Stimulated activated CD4-positive, alpha-beta T cell treated with anti-CD3 and anti-CD28 coated beads, Interleukin-1b, Interleukin-23, amount 100 ng/mL, for 4 hours (primary cell): ENCODE data around the gene AFG1L.
"Not testable (repeated sequence)": the region's sequence is repeated elsewhere in the genome, so short reads cannot be mapped to it uniquely, and the experiment has no call there.

Source experiments
- DNase-seq, 2 donors: peaks; one replicate each; pipeline ENCODE4 v3.0.0-alpha.2; 2020; ENCODE audit warnings: low read depth in 2 of 2

AFG1L gene

GRCh38 chr6:108294727-108295625 is at the start of gene AFG1L:
AFG1L (plus strand) TSS chr6:108295054; CDS start chr6:108295080, 26 bp downstream.
- peak; percentile 74 to 83 for DNase-seq

GRCh38 chr6:108245095-108245494 is 49.8 kb upstream of the AFG1L start:
- DNase-seq: not testable (repeated sequence)

GRCh38 chr6:108247965-108248536 is 46.8 kb upstream of the AFG1L start:
- DNase-seq: no peak

GRCh38 chr6:108250240-108250866 is 44.5 kb upstream of the AFG1L start:
- DNase-seq: no peak

- no peak for DNase-seq
These were observed 43.6 kb upstream of the AFG1L start for GRCh38 chr6:108251252-108251651.

GRCh38 chr6:108252055-108252454 is 42.8 kb upstream of the AFG1L start:
- DNase-seq: no peak

- DNase-seq: no peak
These were observed 41.6 kb upstream of the AFG1L start for GRCh38 chr6:108253241-108253640.

GRCh38 chr6:108254433-108255410 is 40.1 kb upstream of the AFG1L start:
- DNase-seq: no peak

GRCh38 chr6:108260126-108260808 is 34.6 kb upstream of the AFG1L start:
- DNase-seq: no peak

- DNase-seq: peak; percentile 69 to 80
These were observed 33.9 kb upstream of the AFG1L start, which contains the start of gene SNX3 for GRCh38 chr6:108260809-108261569. SNX3 (minus strand) TSS chr6:108261040; CDS start chr6:108260921, 119 bp downstream.

GRCh38 chr6:108263371-108263770 is 31.5 kb upstream of the AFG1L start:
- DNase-seq: no peak

GRCh38 chr6:108268845-108269244 is 26.0 kb upstream of the AFG1L start:
- no peak for DNase-seq

- not testable (repeated sequence) for DNase-seq
These were observed 24.9 kb upstream of the AFG1L start for GRCh38 chr6:108269955-108270354.

- no peak for DNase-seq
These were observed 20.3 kb upstream of the AFG1L start for GRCh38 chr6:108274546-108274945.

- DNase-seq: no peak
These were observed 18.9 kb upstream of the AFG1L start for GRCh38 chr6:108275976-108276375.

- no peak for DNase-seq
These were observed 17.6 kb upstream of the AFG1L start for GRCh38 chr6:108277295-108277694.

- DNase-seq: no peak
These were observed 17.0 kb upstream of the AFG1L start for GRCh38 chr6:108277831-108278230.

- DNase-seq: no peak
These were observed 9.5 kb upstream of the AFG1L start for GRCh38 chr6:108285381-108285780.

- DNase-seq: no peak
These were observed 8.5 kb upstream of the AFG1L start for GRCh38 chr6:108286366-108286765.

GRCh38 chr6:108287373-108287772 is 7.5 kb upstream of the AFG1L start:
- no peak for DNase-seq
